ENCODE results near the gene OVOL2. TPM values are rescaled to one million over a fixed set of nuclear protein-coding genes. Genes with fewer than 3 reads are reported as not detected.

OVOL2 gene
- total and polyA plus RNA-seq, 2 donors (not counting 1 experiment from before 2014, with no cell fraction given): not detected

DNA sequence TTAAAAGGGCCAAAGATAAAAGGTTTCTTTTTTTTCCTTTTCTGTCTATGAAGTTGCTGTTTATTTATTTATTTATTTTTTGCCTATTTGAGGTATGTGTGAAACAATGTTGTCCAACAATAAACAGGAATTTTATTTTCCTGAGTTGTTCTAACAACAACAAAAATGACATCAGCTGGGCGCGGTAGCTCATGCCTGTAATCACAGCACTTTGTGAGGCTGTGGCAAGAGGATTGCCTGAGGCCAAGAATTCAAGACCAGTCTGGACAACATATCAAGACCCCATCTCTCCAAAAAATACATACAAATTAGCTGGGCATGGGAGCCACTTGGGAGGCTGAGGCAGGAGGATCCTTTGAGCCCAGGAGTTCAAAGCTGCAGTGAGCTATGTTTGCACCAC lies 44.8 kb downstream of the OVOL2 start:
- H3K4me3 ChIP-seq (ENCODE audit: control extremely low read depth in 1 of 5, extremely low read depth in 1 of 5, insufficient read depth in 1 of 5, low read depth in 2 of 5, low read length in 4 of 5): no peak overlapping the region
- H3K4me2 ChIP-seq (replicated peaks; ENCODE audit: low read depth, low read length, poor library complexity, severe bottlenecking): no peak overlapping the region
- no peak for TF ChIP-seq EZH2 (IDR thresholded peaks at IDR 0.05; ENCODE audit: borderline replicate concordance, insufficient read depth, low read depth, low read length, poor library complexity, severe bottlenecking)
- TF ChIP-seq, protein P1, sequence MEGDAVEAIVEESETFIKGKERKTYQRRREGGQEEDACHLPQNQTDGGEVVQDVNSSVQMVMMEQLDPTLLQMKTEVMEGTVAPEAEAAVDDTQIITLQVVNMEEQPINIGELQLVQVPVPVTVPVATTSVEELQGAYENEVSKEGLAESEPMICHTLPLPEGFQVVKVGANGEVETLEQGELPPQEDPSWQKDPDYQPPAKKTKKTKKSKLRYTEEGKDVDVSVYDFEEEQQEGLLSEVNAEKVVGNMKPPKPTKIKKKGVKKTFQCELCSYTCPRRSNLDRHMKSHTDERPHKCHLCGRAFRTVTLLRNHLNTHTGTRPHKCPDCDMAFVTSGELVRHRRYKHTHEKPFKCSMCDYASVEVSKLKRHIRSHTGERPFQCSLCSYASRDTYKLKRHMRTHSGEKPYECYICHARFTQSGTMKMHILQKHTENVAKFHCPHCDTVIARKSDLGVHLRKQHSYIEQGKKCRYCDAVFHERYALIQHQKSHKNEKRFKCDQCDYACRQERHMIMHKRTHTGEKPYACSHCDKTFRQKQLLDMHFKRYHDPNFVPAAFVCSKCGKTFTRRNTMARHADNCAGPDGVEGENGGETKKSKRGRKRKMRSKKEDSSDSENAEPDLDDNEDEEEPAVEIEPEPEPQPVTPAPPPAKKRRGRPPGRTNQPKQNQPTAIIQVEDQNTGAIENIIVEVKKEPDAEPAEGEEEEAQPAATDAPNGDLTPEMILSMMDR (IDR thresholded peaks at IDR 0.05): no peak
- no peak overlapping the region for H3K4me3 Mint-ChIP-seq
- no peaks in the 10 kb centered on the region for H3K36me3 ChIP-seq (replicated peaks in 1 of 2; ENCODE audit: control extremely low read depth in 1 of 2, control insufficient read depth in 1 of 2, extremely low read depth in 1 of 2, insufficient read depth in 2 of 2, low read length in 1 of 2)
- H3K27me3 ChIP-seq (replicated peaks in 1 of 4; ENCODE audit: control extremely low read depth in 1 of 4, control insufficient read depth in 3 of 4, insufficient read depth in 4 of 4, low read length in 3 of 4): no peaks in the 10 kb centered on the region
- H2AFZ ChIP-seq (ENCODE audit: insufficient read depth, low read depth, low read length, poor library complexity, severe bottlenecking): no peak overlapping the region
- intact Hi-C loops (cut with micrococcal nuclease): no loop called here
- H3K4me1 Mint-ChIP-seq: no peaks in the 10 kb centered on the region
- ChIA-PET CTCF (no interaction called here), POLR2A (no interaction called here)
- no peaks in the 10 kb centered on the region for H3K4me1 ChIP-seq (ENCODE audit: control insufficient read depth in 2 of 2, insufficient read depth in 2 of 2, low read length in 2 of 2)
- no peaks in the 10 kb centered on the region for H4K20me1 ChIP-seq (ENCODE audit: control insufficient read depth, insufficient read depth, low read length, poor library complexity, severe bottlenecking)
- no peaks in the 10 kb centered on the region for H3K9me3 Mint-ChIP-seq (ENCODE audit: insufficient read depth)
- no peaks in the 10 kb centered on the region for H3K27me3 Mint-ChIP-seq
- no peaks in the 10 kb centered on the region for H3K79me2 ChIP-seq (ENCODE audit: control insufficient read depth, insufficient read depth, low read length)
- DNase-seq (no peak), ATAC-seq (ENCODE audit: low read depth) (no peak)
- H3K9ac ChIP-seq (ENCODE audit: low read length): no peak overlapping the region
- WGBS (ENCODE audit: insufficient coverage): 100% methylated on average over 2 of the region's 2 CpGs
- no peaks in the 10 kb centered on the region for H3K9me3 ChIP-seq (ENCODE audit: control extremely low read depth in 1 of 3, control insufficient read depth in 2 of 3, insufficient read depth in 1 of 3, low read length in 2 of 3)
- H3K27ac Mint-ChIP-seq: no peak overlapping the region
- no peak overlapping the region for H3K27ac ChIP-seq (ENCODE audit: low read length in 2 of 2)

DNA sequence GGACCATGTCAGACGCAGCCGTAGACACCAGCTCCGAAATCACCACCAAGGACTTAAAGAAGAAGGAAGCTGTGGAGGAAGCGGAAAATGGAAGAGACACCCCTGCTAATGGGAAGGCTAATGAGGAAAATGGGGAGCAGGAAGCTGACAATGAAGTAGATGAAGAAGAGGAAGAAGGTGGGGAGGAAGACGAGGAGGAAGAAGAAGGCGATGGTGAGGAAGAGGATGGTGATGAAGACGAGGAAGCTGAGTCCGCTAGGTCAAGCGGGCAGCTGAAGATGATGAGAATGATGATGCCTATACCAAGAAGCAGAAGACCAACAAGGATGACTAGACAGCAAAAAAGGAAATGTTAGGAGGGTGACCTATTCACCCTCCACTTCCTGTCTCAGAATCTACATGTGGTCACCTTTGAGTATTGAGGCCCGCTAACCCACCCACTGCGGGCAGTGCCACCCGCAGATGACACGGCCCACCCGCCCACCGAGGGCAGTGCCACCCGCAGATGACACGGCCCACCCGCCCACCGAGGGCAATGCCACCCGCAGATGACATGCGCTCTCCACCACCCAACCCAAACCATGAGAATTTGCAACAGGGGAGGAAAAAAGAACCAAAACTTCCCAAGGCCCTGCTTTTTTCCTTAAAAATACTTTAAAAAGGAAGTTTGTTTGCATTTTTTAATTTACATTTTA lies 45.6 kb downstream of the OVOL2 start:
- Mint-ChIP-seq H3K27me3 (no peaks in the 10 kb centered on the region), H3K9me3 (ENCODE audit: insufficient read depth) (no peaks in the 10 kb centered on the region), H3K4me1 (no peaks in the 10 kb centered on the region), H3K4me3 (no peak overlapping the region), H3K27ac (no peak overlapping the region)
- H3K4me3 ChIP-seq (ENCODE audit: control extremely low read depth in 1 of 5, extremely low read depth in 1 of 5, insufficient read depth in 1 of 5, low read depth in 2 of 5, low read length in 4 of 5): no peak overlapping the region
- ChIA-PET CTCF (no interaction called here), POLR2A (no interaction called here)
- H3K27me3 ChIP-seq (replicated peaks in 1 of 4; ENCODE audit: control extremely low read depth in 1 of 4, control insufficient read depth in 3 of 4, insufficient read depth in 4 of 4, low read length in 3 of 4): no peaks in the 10 kb centered on the region
- no peaks in the 10 kb centered on the region for H3K36me3 ChIP-seq (replicated peaks in 1 of 2; ENCODE audit: control extremely low read depth in 1 of 2, control insufficient read depth in 1 of 2, extremely low read depth in 1 of 2, insufficient read depth in 2 of 2, low read length in 1 of 2)
- H3K4me1 ChIP-seq (ENCODE audit: control insufficient read depth in 2 of 2, insufficient read depth in 2 of 2, low read length in 2 of 2): no peaks in the 10 kb centered on the region
- H3K27ac ChIP-seq (ENCODE audit: low read length in 2 of 2): no peak overlapping the region
- WGBS (ENCODE audit: insufficient coverage): 91% methylated on average over 9 of the region's 21 CpGs
- intact Hi-C loops (cut with micrococcal nuclease): no loop called here
- TF ChIP-seq, protein P1 (IDR thresholded peaks at IDR 0.05): no peak
- no peak for TF ChIP-seq EZH2 (IDR thresholded peaks at IDR 0.05; ENCODE audit: borderline replicate concordance, insufficient read depth, low read depth, low read length, poor library complexity, severe bottlenecking)
- ATAC-seq (ENCODE audit: low read depth) (no peak), DNase-seq (no peak)
- no peaks in the 10 kb centered on the region for H4K20me1 ChIP-seq (ENCODE audit: control insufficient read depth, insufficient read depth, low read length, poor library complexity, severe bottlenecking)
- no peak overlapping the region for H3K9ac ChIP-seq (ENCODE audit: low read length)
- H2AFZ ChIP-seq (ENCODE audit: insufficient read depth, low read depth, low read length, poor library complexity, severe bottlenecking): no peak overlapping the region
- no peak overlapping the region for H3K4me2 ChIP-seq (replicated peaks; ENCODE audit: low read depth, low read length, poor library complexity, severe bottlenecking)
- H3K9me3 ChIP-seq (ENCODE audit: control extremely low read depth in 1 of 3, control insufficient read depth in 2 of 3, insufficient read depth in 1 of 3, low read length in 2 of 3): no peaks in the 10 kb centered on the region
- no peaks in the 10 kb centered on the region for H3K79me2 ChIP-seq (ENCODE audit: control insufficient read depth, insufficient read depth, low read length)
